ENCODE results near the gene ABCB6.
A peak's percentile ranks its signal among the peaks of the same experiment; 100 is the strongest.

The ABCB6 gene

DNA sequence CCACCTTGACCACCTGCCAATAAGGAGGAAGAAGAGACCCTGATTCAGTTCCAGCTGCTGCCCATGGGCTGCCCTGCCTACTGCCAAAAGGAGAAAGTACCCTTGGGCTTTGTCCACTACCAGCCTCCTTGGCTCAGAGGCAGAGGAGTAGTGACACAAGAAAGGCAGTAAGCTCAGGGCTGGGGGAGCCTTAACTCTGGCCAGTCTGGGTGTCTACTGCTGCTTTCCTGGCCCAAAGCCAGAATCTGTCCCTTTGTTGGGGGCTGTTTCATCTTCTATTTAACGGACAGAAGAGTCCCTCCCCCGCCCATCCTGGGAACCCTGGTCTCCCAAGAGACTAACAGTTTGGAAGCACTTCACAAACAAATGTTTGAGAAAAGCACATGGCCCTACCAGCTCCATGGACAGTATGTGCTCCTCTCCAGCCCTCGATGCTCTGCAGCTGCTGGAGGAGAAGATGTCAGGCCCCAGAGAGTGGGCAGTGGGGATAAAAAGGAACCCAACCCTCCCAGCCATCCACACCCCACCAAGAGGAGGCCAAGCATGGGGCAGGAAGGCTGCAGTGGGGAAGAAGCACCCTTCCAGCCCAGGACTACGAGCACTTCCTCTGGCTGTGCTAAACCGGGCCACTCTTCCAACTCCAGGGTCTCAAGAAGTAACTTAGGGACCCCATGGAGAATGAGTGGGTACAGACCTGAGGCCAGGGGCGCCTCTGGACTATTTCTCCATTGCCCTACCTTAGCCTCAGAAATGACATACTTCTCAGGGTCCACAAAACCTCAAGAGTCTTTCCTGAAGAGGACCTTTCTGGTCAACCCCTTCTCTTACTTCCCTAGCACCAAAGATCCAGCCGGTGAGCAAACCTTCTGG lies 9.5 kb upstream of the ABCB6 start:
- no peak for DNase-seq (ENCODE audit: low read depth)
- TF ChIP-seq CTCF (conservative IDR thresholded peaks at IDR 0.05; ENCODE audit: low read depth, low read length): no peak
- peak overlapping the region; percentile 87 for H3K4me3 ChIP-seq (ENCODE audit: low read length)

DNA sequence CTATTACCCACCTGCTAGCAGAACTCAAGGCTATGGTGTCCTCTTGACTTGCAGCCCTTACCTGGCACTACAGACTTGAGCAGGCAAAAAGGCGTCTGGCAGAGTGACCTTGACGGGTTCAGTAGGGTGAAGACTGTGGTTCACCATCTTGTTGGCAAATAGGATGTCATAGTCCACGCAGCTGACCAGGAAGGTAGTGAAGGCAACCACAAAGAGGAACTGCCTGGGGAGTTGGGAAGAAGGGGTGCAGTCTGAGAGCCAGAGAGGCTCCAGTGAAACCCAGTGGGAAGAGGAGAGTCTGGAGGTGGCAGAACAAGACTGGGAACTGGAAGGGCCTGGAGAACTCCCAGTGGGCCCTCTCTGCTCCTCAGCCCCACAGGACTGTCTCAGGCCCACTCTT lies 6.6 kb upstream of the ABCB6 start:
- no peak for DNase-seq (ENCODE audit: low read depth)
- H3K4me3 ChIP-seq (ENCODE audit: low read length): no peak overlapping the region
- no peak for TF ChIP-seq CTCF (conservative IDR thresholded peaks at IDR 0.05; ENCODE audit: low read depth, low read length)

DNA sequence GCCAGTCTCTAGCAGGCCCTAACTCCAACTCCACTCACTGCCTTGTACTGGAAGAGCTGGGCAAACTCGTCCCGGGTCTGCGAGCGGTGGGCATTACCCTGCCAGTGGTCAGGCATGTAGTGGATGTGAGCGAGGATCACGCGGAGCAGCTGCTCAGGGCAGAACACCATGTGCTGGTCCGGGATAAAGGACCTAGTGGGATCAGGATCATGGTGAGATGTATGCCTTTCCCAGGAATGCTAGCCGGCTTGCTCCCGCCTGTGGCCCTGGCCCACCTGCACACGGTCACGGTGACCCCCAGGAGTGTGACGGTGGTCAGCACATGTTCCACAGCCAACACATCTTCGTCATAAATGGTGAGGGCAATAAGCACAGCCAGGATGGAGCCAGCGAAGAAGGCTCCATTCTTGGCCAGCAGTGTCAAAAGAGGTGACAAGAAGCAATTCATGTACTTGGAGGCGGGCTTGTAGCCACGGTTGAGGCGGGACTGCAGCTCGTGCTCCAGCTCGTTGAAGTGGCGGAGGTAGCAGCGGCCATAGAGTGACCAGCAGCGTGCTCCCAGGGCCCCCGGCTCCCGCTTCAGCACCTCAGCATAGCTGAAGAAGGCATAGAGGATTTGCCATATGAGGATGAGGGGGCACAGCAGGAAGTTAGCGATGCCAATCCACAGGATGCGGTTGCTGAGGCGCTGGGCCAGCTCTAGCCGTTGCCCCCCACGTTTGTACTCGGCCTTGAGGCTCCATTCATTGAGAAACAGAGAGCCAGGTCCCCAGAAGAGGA lies 5.3 kb upstream of the ABCB6 start:
- TF ChIP-seq CTCF (conservative IDR thresholded peaks at IDR 0.05; ENCODE audit: low read depth, low read length): no peak
- no peak overlapping the region for H3K4me3 ChIP-seq (ENCODE audit: low read length)
- no peak for DNase-seq (ENCODE audit: low read depth)

- TF ChIP-seq CTCF (conservative IDR thresholded peaks at IDR 0.05; ENCODE audit: low read depth, low read length): no peak
Observed at GRCh38 chr2:219221957-219222518, 3.3 kb upstream of the ABCB6 start.

GRCh38 chr2:219220652-219221402 lies 2.1 kb upstream of the ABCB6 start:
- H3K4me3 ChIP-seq (ENCODE audit: low read length): no peak overlapping the region
- no peak for TF ChIP-seq CTCF (conservative IDR thresholded peaks at IDR 0.05; ENCODE audit: low read depth, low read length)
- DNase-seq (ENCODE audit: low read depth): no peak

More at GRCh38 chr2:219221957-219222518, 3.3 kb upstream of the ABCB6 start:
- no peak for DNase-seq (ENCODE audit: low read depth)
- H3K4me3 ChIP-seq (ENCODE audit: low read length): no peak overlapping the region

DNA sequence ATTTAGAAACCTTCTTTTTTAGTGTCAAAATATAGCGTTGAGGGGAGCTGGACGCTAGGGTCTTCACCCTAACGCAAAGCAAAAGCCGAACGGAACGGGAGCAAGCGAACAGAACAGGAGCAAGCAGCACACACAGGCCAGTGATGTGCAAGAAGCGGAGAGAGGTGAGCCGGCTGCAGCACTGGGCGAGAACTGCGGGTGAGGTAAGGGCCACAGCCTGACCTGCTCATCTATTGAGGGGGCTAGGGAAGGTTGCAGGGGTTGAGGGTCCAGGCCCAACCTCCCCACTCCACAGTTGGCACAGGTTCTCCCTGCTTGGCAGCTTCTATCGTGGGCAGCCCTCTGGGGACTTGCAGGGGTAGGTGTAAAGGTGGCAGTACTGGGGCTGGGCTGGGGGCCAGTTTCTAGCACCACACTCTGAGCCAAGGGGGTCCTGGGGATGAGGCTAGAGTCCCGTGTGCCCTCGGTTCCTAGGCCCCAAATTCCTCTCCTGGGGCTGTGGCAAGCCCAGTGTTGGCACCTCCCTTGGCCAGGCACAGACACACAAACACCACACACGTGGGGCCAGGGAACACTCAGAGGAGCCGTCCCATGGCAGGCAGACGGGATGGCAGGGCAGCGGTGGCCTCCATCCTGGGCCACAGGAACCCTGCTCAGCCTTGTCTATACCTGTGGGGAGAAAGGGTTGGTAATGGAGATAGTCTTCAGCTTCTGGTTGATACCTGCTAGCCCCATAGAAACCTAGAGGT lies 1.2 kb upstream of the ABCB6 start:
- DNase-seq (ENCODE audit: low read depth): no peak
- no peak for TF ChIP-seq CTCF (conservative IDR thresholded peaks at IDR 0.05; ENCODE audit: low read depth, low read length)

More for the DNA sequence above, 1.2 kb upstream of the ABCB6 start:
- no peak overlapping the region for H3K4me3 ChIP-seq (ENCODE audit: low read length)
